HepG2 (cell line): Measurements from ENCODE around the gene KCTD13. TPM values are rescaled to one million over a fixed set of nuclear protein-coding genes. Genes with fewer than 3 reads are reported as not detected.
A peak's percentile ranks its signal among the peaks of the same experiment; 100 is the strongest.

Experiments used
- CCAR2 ChIP-seq: fragments of 200-400 bp; formaldehyde crosslinking; optimal IDR thresholded peaks from 2 replicates; pipeline ENCODE3; 2018; ENCODE audit warnings: low read depth, mild to moderate bottlenecking, low read length, moderate library complexity
- DDIT3 ChIP-seq: sonication (generic); formaldehyde crosslinking; IDR thresholded peaks from 2 replicates; pipeline ENCODE4 v1.4.0; 2020; ENCODE audit warnings: mild to moderate bottlenecking, missing genetic modification reagents
- HNRNPLL ChIP-seq: fragments of 200-400 bp; formaldehyde crosslinking; IDR thresholded peaks from 2 replicates; pipeline ENCODE4 v1.6.1; 2017; ENCODE audit warnings: mild to moderate bottlenecking, low read depth, low read length; ENCODE audit not compliant: poor library complexity, severe bottlenecking
- KLF13 ChIP-seq: sonication (generic); formaldehyde crosslinking; IDR thresholded peaks from 2 replicates; pipeline ENCODE4 v1.4.0; 2020; ENCODE audit warnings: mild to moderate bottlenecking, missing genetic modification reagents
- MAF1 ChIP-seq: sonication (generic); formaldehyde crosslinking; IDR thresholded peaks from 2 replicates; pipeline ENCODE4 v1.5.0; 2020; ENCODE audit warnings: missing genetic modification reagents, borderline replicate concordance
- PCBP1 ChIP-seq: fragments of 200-400 bp; formaldehyde crosslinking; IDR thresholded peaks from 2 replicates; pipeline ENCODE4 v1.6.1; 2017; ENCODE audit warnings: mild to moderate bottlenecking, low read depth, low read length, borderline replicate concordance
- RXRB ChIP-seq: IDR thresholded peaks from 2 replicates; pipeline ENCODE4 v1.6.1; 2016; ENCODE audit warnings: borderline replicate concordance, missing genetic modification reagents, missing compliant biosample characterization
- TIGD3 ChIP-seq: sonication (generic); formaldehyde crosslinking; IDR thresholded peaks from 2 replicates; pipeline ENCODE4 v1.5.1; 2020; ENCODE audit warnings: mild to moderate bottlenecking, missing genetic modification reagents, borderline replicate concordance
- ZBTB3 ChIP-seq: sonication (generic); formaldehyde crosslinking; IDR thresholded peaks from 2 replicates; pipeline ENCODE4 v1.4.0; 2020; ENCODE audit warnings: low read depth, mild to moderate bottlenecking, moderate library complexity, missing genetic modification reagents, borderline replicate concordance
- ZBTB43 ChIP-seq: sonication (generic); formaldehyde crosslinking; conservative IDR thresholded peaks from 2 replicates; pipeline ENCODE4 v1.4.0; 2020; ENCODE audit warnings: missing genetic modification reagents
- ZNF136 ChIP-seq: sonication (generic); formaldehyde crosslinking; IDR thresholded peaks from 2 replicates; pipeline ENCODE4 v1.8.1; 2022; ENCODE audit warnings: low read depth, mild to moderate bottlenecking, moderate library complexity, missing genetic modification reagents
- ZNF138 ChIP-seq: sonication (generic); formaldehyde crosslinking; IDR thresholded peaks from 2 replicates; pipeline ENCODE4 v1.5.0; 2020; ENCODE audit warnings: mild to moderate bottlenecking, low read depth, missing genetic modification reagents
- ZNF431 ChIP-seq: sonication (generic); formaldehyde crosslinking; IDR thresholded peaks from 2 replicates; pipeline ENCODE4 v1.9.0; 2022; ENCODE audit warnings: missing genetic modification reagents, low read depth, mild to moderate bottlenecking, borderline replicate concordance
- ZNF563 ChIP-seq: sonication (generic); formaldehyde crosslinking; IDR thresholded peaks from 2 replicates; pipeline ENCODE4 v1.8.0; 2022; ENCODE audit warnings: mild to moderate bottlenecking, moderate library complexity, missing genetic modification reagents
- ZSCAN20 ChIP-seq: sonication (generic); formaldehyde crosslinking; IDR thresholded peaks from 2 replicates; pipeline ENCODE4 v1.4.0; 2020; ENCODE audit warnings: missing genetic modification reagents, mild to moderate bottlenecking, borderline replicate concordance
- polyA plus RNA-seq, 8 experiments: library from polyadenylated mRNA; depleted of rRNA in 3 of 8; stranded (reverse) in 7 of 8; unstranded in 1 of 8; fragments of >200 nt; fragmentation: Illumina TruSeq in 4 of 8; extraction: Trizol in 4 of 8; gene quantifications; 2 replicates each; pipeline versions ENCODE4 v1.2.1 to v1.2.3, GENCODE V29; 2011 to 2016; ENCODE audit warnings: low read depth in 4 of 8, missing spikeins in 1 of 8, mixed read lengths in 1 of 8; ENCODE audit not compliant: insufficient read depth in 1 of 8
- total RNA-seq, 5 experiments: library from RNA; depleted of rRNA; stranded (reverse); fragments of >200 nt; fragmentation: Illumina TruSeq; extraction: Trizol; gene quantifications; 2 replicates each; pipeline ENCODE4 v1.2.3, GENCODE V29; 2016; ENCODE audit warnings: low read depth in 1 of 5
- TF ChIP-seq, protein P1 (sequence below): sonication (generic); formaldehyde crosslinking; IDR thresholded peaks from 2 replicates; pipeline ENCODE4 v1.4.0; 2020; ENCODE audit warnings: low read depth, mild to moderate bottlenecking, missing genetic modification reagents
- TF ChIP-seq, protein P2 (sequence below): sonication (generic); formaldehyde crosslinking; IDR thresholded peaks from 2 replicates; pipeline ENCODE4 v1.8.1; 2022; ENCODE audit warnings: mild to moderate bottlenecking, missing genetic modification reagents
- TF ChIP-seq, protein P3 (sequence below): sonication (generic); formaldehyde crosslinking; IDR thresholded peaks from 2 replicates; pipeline ENCODE4 v1.4.0; 2020; ENCODE audit warnings: missing genetic modification reagents

Gene KCTD13
- total and polyA plus RNA-seq, 2 of the 13 experiments (the other 11 are each of a cell fraction or from before 2014, with no cell fraction given), result 6.3 to 14.7 TPM

GRCh38 chr16:29862884-29863668 lies 63.0 kb downstream of the KCTD13 start, which contains the start of gene CDIPT (continued):
- 0 out of 2 replicates have a peak, but pooled peaks have one; percentile 93 for TF ChIP-seq PCBP1
- peak; percentile 92; the same call in 1 of the 2 replicates for TF ChIP-seq RXRB (CRISPR knock-in tag)
- TF ChIP-seq ZBTB3 (CRISPR knock-in tag), result no peak
- no peak for TF ChIP-seq ZBTB43
- TF ChIP-seq ZSCAN20 (CRISPR knock-in tag), result peak; percentile 35; the same call in 1 of the 2 replicates
- peak; percentile 90 for TF ChIP-seq HNRNPLL
- TF ChIP-seq ZNF136, result peak; percentile 54; the same call in 1 of the 2 replicates
- TF ChIP-seq ZNF138 (CRISPR knock-in tag), result 0 out of 2 replicates have a peak, but pooled peaks have one; percentile 23
- TF ChIP-seq, protein P1, sequence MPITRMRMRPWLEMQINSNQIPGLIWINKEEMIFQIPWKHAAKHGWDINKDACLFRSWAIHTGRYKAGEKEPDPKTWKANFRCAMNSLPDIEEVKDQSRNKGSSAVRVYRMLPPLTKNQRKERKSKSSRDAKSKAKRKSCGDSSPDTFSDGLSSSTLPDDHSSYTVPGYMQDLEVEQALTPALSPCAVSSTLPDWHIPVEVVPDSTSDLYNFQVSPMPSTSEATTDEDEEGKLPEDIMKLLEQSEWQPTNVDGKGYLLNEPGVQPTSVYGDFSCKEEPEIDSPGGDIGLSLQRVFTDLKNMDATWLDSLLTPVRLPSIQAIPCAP, result no peak
- no peak for TF ChIP-seq TIGD3
- TF ChIP-seq DDIT3 (CRISPR knock-in tag), result no peak
- 0 out of 2 replicates have a peak, but pooled peaks have one; percentile 76 for TF ChIP-seq KLF13 (CRISPR knock-in tag)
- TF ChIP-seq CCAR2, result peak; percentile 98
- 0 out of 2 replicates have a peak, but pooled peaks have one; percentile 65 for TF ChIP-seq ZNF563 (CRISPR knock-in tag)
- TF ChIP-seq MAF1, result no peak
- TF ChIP-seq, protein P2, sequence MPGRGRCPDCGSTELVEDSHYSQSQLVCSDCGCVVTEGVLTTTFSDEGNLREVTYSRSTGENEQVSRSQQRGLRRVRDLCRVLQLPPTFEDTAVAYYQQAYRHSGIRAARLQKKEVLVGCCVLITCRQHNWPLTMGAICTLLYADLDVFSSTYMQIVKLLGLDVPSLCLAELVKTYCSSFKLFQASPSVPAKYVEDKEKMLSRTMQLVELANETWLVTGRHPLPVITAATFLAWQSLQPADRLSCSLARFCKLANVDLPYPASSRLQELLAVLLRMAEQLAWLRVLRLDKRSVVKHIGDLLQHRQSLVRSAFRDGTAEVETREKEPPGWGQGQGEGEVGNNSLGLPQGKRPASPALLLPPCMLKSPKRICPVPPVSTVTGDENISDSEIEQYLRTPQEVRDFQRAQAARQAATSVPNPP (CRISPR knock-in tag), result no peak
- TF ChIP-seq, protein P3, sequence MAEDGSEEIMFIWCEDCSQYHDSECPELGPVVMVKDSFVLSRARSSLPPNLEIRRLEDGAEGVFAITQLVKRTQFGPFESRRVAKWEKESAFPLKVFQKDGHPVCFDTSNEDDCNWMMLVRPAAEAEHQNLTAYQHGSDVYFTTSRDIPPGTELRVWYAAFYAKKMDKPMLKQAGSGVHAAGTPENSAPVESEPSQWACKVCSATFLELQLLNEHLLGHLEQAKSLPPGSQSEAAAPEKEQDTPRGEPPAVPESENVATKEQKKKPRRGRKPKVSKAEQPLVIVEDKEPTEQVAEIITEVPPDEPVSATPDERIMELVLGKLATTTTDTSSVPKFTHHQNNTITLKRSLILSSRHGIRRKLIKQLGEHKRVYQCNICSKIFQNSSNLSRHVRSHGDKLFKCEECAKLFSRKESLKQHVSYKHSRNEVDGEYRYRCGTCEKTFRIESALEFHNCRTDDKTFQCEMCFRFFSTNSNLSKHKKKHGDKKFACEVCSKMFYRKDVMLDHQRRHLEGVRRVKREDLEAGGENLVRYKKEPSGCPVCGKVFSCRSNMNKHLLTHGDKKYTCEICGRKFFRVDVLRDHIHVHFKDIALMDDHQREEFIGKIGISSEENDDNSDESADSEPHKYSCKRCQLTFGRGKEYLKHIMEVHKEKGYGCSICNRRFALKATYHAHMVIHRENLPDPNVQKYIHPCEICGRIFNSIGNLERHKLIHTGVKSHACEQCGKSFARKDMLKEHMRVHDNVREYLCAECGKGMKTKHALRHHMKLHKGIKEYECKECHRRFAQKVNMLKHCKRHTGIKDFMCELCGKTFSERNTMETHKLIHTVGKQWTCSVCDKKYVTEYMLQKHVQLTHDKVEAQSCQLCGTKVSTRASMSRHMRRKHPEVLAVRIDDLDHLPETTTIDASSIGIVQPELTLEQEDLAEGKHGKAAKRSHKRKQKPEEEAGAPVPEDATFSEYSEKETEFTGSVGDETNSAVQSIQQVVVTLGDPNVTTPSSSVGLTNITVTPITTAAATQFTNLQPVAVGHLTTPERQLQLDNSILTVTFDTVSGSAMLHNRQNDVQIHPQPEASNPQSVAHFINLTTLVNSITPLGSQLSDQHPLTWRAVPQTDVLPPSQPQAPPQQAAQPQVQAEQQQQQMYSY (CRISPR knock-in tag), result no peak
- TF ChIP-seq ZNF431 (CRISPR knock-in tag), result 0 out of 2 replicates have a peak, but pooled peaks have one; percentile 38
